Mucosa of descending colon (tissue), 3 donors: ENCODE data around the gene HEPACAM2. TPM values are rescaled to one million over a fixed set of nuclear protein-coding genes. Genes with fewer than 3 reads are reported as not detected.

Experiments used
- ATAC-seq: fragments of 200-7000 bp; cut with Tn5 transposase; one replicate; pipeline ENCODE4 v1.9.1; 2020; ENCODE audit warnings: mild to moderate bottlenecking, moderate library complexity
- DNase-seq, 3 donors: peaks; one replicate each; pipeline ENCODE4 v3.0.0-alpha.2; 2020
- H3K36me3 ChIP-seq: fragments of 200-600 bp; one replicate; pipeline ENCODE4 v1.8.0; 2021; ENCODE audit warnings: low read depth, mild to moderate bottlenecking
- H3K4me1 ChIP-seq: fragments of 200-600 bp; one replicate; pipeline ENCODE4 v1.8.0; 2021; ENCODE audit warnings: low read depth, mild to moderate bottlenecking
- H3K4me3 ChIP-seq: fragments of 200-600 bp; one replicate; pipeline ENCODE4 v1.8.0; 2021; ENCODE audit warnings: mild to moderate bottlenecking
- H3K9me3 ChIP-seq: fragments of 200-600 bp; one replicate; pipeline ENCODE4 v1.8.0; 2021; ENCODE audit warnings: mild to moderate bottlenecking
- CTCF ChIP-seq: fragments of 200-600 bp; IDR thresholded peaks from one replicate; pipeline ENCODE4 v1.8.0; 2022; ENCODE audit warnings: antibody characterized with exemption, mild to moderate bottlenecking
- intact Hi-C, 2 donors: fragments of 100-400 bp; cut with DNase I in 1 of 2; cut with micrococcal nuclease in 1 of 2; formaldehyde crosslinking; loops; one replicate each; pipeline versions ENCODE4 v1.11.0 to v1.11.1; 2022; cut with DNase I, micrococcal nuclease
- total RNA-seq, 3 donors: library from RNA; stranded (reverse); fragmentation: NEBNext Ultra II Directional in 2 of 3; extraction: Animal tissue kit (Norgen Biotek cat#: 25700) in 2 of 3; gene quantifications; one replicate each; pipeline versions ENCODE4 v1.2.1 to v1.2.4, GENCODE V29; 2021 to 2023
- donor health status: DM: no; HTN: no; CAD: no; lungs with moderate emphysema.
- donor health status: DM: no; HTN: no; CAD: no.
- donor health status: DM: no; HTN: yes; CAD: no.

HEPACAM2 gene
- total RNA-seq, 3 donors from 2014 or later, result 24.2 to 106 (median 70.6) TPM

DNA sequence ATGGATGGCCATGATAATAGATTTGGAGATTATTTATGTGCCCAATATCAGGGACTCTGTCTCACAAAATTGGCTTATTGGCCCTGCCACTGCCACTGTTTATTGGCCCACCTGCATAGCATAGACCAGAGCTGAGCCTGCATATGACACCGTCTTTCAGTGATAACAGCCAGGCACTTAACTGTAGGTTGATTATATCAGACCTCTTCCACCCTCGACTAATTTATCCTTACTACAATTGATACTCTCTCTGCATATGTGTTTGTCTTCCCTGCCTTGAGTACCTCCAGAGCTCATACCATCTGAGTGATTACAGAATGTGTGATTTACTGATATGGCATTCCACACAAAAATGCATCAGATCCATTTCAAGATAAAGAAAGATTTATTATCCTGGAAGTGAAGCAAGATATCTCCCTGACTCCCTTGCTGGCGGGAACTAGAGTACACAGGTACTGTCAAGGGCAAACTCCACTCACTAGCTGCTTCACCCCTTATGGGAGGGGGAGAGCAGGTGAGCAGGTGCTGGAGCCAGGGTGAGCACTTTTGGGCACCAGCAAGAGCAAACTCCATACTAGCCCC is 65.0 kb downstream of the HEPACAM2 start:
- peak; percentile 29 for ATAC-seq
- H3K36me3 ChIP-seq, result no peaks in the 10 kb centered on the region
- peaks cover 3% of the 10 kb centered on the region for H3K9me3 ChIP-seq
- H3K4me1 ChIP-seq, result no peaks in the 10 kb centered on the region
- intact Hi-C loops, result no loop called here
- H3K4me3 ChIP-seq, result no peak overlapping the region
- DNase-seq, result no peak
- no peak for TF ChIP-seq CTCF

DNA sequence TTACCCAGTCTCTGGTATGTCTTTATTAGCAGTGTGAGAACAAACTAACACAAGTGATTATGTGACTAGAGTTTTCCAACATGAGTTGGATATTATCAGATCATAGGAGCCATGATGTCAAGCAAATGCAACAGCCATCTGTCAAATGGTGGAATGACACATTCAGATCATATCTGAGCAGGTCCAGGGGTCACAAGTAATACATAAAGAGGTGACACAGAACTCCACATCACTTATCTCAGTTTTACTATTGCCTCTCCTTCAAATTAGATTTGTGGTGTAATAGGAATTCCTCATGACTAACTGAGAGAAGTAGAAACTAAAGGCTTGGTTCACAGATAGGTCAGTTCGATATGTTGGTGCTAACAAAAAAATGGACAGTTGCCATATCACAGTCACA is 65.9 kb downstream of the HEPACAM2 start:
- H3K4me3 ChIP-seq, result no peak overlapping the region
- intact Hi-C loops, result no loop called here
- no peaks in the 10 kb centered on the region for H3K36me3 ChIP-seq
- no peak for TF ChIP-seq CTCF
- ATAC-seq (peak; percentile 17), DNase-seq (no peak)
- H3K9me3 ChIP-seq, result peaks cover 3% of the 10 kb centered on the region
- H3K4me1 ChIP-seq, result no peaks in the 10 kb centered on the region

GRCh38 chr7:93159490-93159889 is 66.8 kb downstream of the HEPACAM2 start:
- no peak for TF ChIP-seq CTCF
- Histone ChIP-seq H3K4me1 (no peaks in the 10 kb centered on the region), H3K9me3 (peaks cover 3% of the 10 kb centered on the region), H3K36me3 (no peaks in the 10 kb centered on the region), H3K4me3 (no peak overlapping the region)
- ATAC-seq (no peak), DNase-seq (no peak)
- intact Hi-C loops, result no loop called here

DNA sequence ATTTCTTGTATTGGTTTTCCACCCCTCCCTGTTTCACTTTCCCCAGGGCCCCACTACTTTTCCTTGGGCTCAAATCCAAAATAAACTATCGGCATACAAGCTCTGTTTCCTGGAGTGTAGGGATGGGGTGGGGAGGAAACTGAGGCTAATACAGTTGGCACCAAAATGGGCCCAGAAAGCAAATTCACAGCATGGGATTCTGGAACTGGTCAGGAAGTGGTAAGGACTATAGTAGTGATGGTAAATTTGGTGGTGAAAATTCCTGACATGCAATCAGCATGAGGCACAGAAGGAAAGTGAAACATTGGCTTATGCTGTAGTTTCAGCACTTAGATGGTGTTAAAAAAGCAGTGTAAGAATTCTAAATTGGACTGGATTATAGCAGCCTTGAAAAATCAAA is 69.4 kb downstream of the HEPACAM2 start:
- intact Hi-C loops, result no loop called here
- H3K4me1 ChIP-seq, result no peaks in the 10 kb centered on the region
- DNase-seq (no peak), ATAC-seq (no peak)
- no peak overlapping the region for H3K4me3 ChIP-seq
- TF ChIP-seq CTCF, result no peak
- no peaks in the 10 kb centered on the region for H3K36me3 ChIP-seq
- peaks cover 1% of the 10 kb centered on the region for H3K9me3 ChIP-seq

DNA sequence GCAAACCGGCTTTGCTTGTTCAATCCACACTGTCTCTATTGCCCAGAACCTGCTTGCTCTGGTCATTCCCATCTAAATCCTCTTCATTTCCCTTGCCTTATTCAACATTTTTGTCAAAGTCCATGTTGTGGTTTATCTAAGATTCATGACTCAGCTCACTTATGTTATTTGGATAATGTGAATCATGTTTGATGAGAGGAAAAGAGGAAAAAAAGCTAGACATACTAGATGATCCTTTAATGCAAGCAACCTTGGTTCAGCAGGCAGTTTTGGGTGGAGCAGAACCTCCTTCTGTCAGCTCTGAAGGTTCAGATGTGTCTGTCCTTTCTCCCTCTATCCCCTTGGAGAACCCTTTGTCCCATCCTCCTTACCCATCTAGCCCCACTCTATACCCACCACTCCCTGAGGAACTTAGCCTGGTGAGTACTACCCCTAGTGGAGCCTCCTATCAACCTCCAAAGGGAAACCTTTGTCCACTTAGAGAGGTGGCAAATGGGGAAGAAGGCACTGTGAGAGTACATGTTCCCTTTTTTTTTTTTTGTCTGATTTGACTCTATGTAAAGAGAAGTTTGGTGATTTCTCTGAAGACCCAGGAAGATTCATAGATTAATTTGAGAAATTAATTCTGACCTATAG is 76.0 kb downstream of the HEPACAM2 start:
- peaks cover 3% of the 10 kb centered on the region for H3K4me1 ChIP-seq
- intact Hi-C loops, result no loop called here
- no peaks in the 10 kb centered on the region for H3K36me3 ChIP-seq
- H3K9me3 ChIP-seq, result no peaks in the 10 kb centered on the region
- peak; percentile 45 for ATAC-seq
- no peak overlapping the region for H3K4me3 ChIP-seq
- DNase-seq, result no peak
- no peak for TF ChIP-seq CTCF

DNA sequence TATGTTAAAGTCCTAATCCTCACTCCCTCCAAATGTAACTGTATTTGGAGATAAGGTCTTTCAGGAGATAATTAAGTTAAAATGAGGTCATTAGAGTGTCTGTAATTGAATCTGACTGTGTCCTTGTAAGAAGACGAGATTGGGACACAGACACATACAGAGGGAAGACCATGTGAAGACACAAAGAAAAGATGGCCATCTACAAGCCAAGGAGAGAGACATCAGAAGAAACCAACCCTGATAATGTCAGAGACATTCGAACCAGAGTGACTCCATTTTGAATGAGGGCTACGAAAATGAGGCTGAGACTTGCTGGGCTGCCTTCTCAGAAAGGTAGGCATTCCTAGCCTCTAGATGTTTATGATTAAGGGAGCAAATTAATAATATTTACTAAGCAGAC is 77.5 kb downstream of the HEPACAM2 start:
- Histone ChIP-seq H3K4me3 (no peak overlapping the region), H3K36me3 (no peaks in the 10 kb centered on the region), H3K4me1 (peaks cover 3% of the 10 kb centered on the region), H3K9me3 (no peaks in the 10 kb centered on the region)
- ATAC-seq, result no peak
- DNase-seq, result no peak
- intact Hi-C loops, result no loop called here
- TF ChIP-seq CTCF, result no peak
